Measurements from ENCODE around the gene EEF1AKMT3.

- TF ChIP-seq CTCF (IDR thresholded peaks at IDR 0.05) (no peak), POLR2A (IDR thresholded peaks at IDR 0.05) (no peak), POLR2AphosphoS5 (IDR thresholded peaks at IDR 0.05) (no peak)
Observed at GRCh38 chr12:57761391-57761998, 10.9 kb upstream of the EEF1AKMT3 start.

All from sigmoid colon (tissue), 4 donors.